Mesenchymal stem cell (in vitro differentiated cells and primary cell): ENCODE results near the gene TLR5.

Experiments used
- DNase-seq: peaks from one replicate; pipeline ENCODE4 v3.0.0-alpha.2; 2013
- H2AFZ ChIP-seq: one replicate; pipeline ENCODE4 v1.6.1; 2013; ENCODE audit warnings: low read depth, mild to moderate bottlenecking, control low read depth, inconsistent platforms, low read length, moderate library complexity
- H2AK5ac ChIP-seq: 2 replicates; pipeline ENCODE4 v1.6.1; 2013; ENCODE audit warnings: low read length, moderate library complexity, mild to moderate bottlenecking, inconsistent platforms; ENCODE audit not compliant: severe bottlenecking
- H2BK120ac ChIP-seq: one replicate; pipeline ENCODE4 v1.6.1; 2013; ENCODE audit warnings: low read depth, mild to moderate bottlenecking, inconsistent platforms, low read length, moderate library complexity
- H2BK12ac ChIP-seq, 2 experiments: one replicate each; pipeline ENCODE4 v1.6.1; 2013; ENCODE audit warnings: inconsistent platforms in 2 of 2, low read length in 2 of 2, mild to moderate bottlenecking in 2 of 2, moderate library complexity in 2 of 2, control low read depth in 1 of 2
- H2BK15ac ChIP-seq: one replicate; pipeline ENCODE4 v1.6.1; 2013; ENCODE audit warnings: mild to moderate bottlenecking, low read depth, inconsistent platforms; ENCODE audit not compliant: poor library complexity, severe bottlenecking
- H2BK5ac ChIP-seq: 2 replicates; pipeline ENCODE4 v1.6.1; 2013; ENCODE audit warnings: low read depth, mild to moderate bottlenecking, low read length, control low read depth, inconsistent platforms; ENCODE audit not compliant: poor library complexity, severe bottlenecking
- H3K14ac ChIP-seq, 2 experiments: one replicate each; pipeline ENCODE4 v1.6.1; 2013; ENCODE audit warnings: inconsistent platforms in 2 of 2, low read length in 2 of 2, control low read depth in 1 of 2, mild to moderate bottlenecking in 1 of 2, moderate library complexity in 1 of 2
- H3K18ac ChIP-seq, 2 experiments: one replicate each; pipeline ENCODE4 v1.6.1; 2013; ENCODE audit warnings: inconsistent platforms in 2 of 2, low read length in 2 of 2, control low read depth in 1 of 2, low read depth in 1 of 2, mild to moderate bottlenecking in 1 of 2
- H3K23ac ChIP-seq, 2 experiments: one replicate each; pipeline ENCODE4 v1.6.1; 2013; ENCODE audit warnings: inconsistent platforms in 2 of 2, low read length in 2 of 2, mild to moderate bottlenecking in 2 of 2, moderate library complexity in 2 of 2, control low read depth in 1 of 2
- H3K27ac ChIP-seq: 2 replicates; pipeline ENCODE4 v1.5.1; 2013; ENCODE audit warnings: mild to moderate bottlenecking, moderate library complexity, low read length, control low read depth, inconsistent platforms; ENCODE audit not compliant: poor library complexity, severe bottlenecking
- H3K27me3 ChIP-seq, 2 experiments: 2 replicates each; pipeline versions ENCODE4 v1.6.1 to v1.7.0; 2013; ENCODE audit warnings: low read length in 2 of 2, mild to moderate bottlenecking in 2 of 2, moderate library complexity in 2 of 2, control low read depth in 1 of 2, inconsistent platforms in 1 of 2; ENCODE audit not compliant: control insufficient read depth in 1 of 2, insufficient read depth in 1 of 2
- H3K36me3 ChIP-seq, 2 experiments: 2 replicates each; pipeline versions ENCODE4 v1.6.1 to v1.7.0; 2013; ENCODE audit warnings: low read length in 2 of 2, control low read depth in 1 of 2, inconsistent platforms in 1 of 2, low read depth in 1 of 2, mild to moderate bottlenecking in 1 of 2; ENCODE audit not compliant: insufficient read depth in 2 of 2, control insufficient read depth in 1 of 2
- H3K4ac ChIP-seq, 2 experiments: one replicate each; pipeline ENCODE4 v1.6.1; 2013; ENCODE audit warnings: inconsistent platforms in 2 of 2, low read length in 2 of 2, mild to moderate bottlenecking in 2 of 2, moderate library complexity in 2 of 2, control low read depth in 1 of 2, low read depth in 1 of 2
- H3K4me1 ChIP-seq: 2 replicates; pipeline ENCODE4 v1.6.1; 2013; ENCODE audit warnings: low read depth, low read length, control low read depth; ENCODE audit not compliant: control insufficient read depth, insufficient read depth
- H3K4me2 ChIP-seq: 2 replicates; pipeline ENCODE4 v1.6.1; 2013; ENCODE audit warnings: low read length, mild to moderate bottlenecking, inconsistent platforms; ENCODE audit not compliant: poor library complexity, severe bottlenecking
- H3K4me3 ChIP-seq, 2 experiments: 2 replicates each; pipeline versions ENCODE4 v1.5.1 to v1.7.0; 2013; ENCODE audit warnings: low read length in 2 of 2, mild to moderate bottlenecking in 2 of 2, control low read depth in 1 of 2, low read depth in 1 of 2; ENCODE audit not compliant: insufficient read depth in 1 of 2
- H3K79me1 ChIP-seq: replicated peaks from 2 replicates; pipeline ENCODE4 v1.6.1; 2013; ENCODE audit warnings: mild to moderate bottlenecking, control low read depth, low read length, inconsistent platforms; ENCODE audit not compliant: poor library complexity, severe bottlenecking
- H3K9ac ChIP-seq: 2 replicates; pipeline ENCODE4 v1.7.0; 2013; ENCODE audit warnings: mild to moderate bottlenecking, low read length, moderate library complexity
- H3K9me3 ChIP-seq: 2 replicates; pipeline ENCODE4 v1.7.0; 2013; ENCODE audit warnings: mild to moderate bottlenecking, low read length; ENCODE audit not compliant: control insufficient read depth
- H4K8ac ChIP-seq: one replicate; pipeline ENCODE4 v1.6.1; 2013; ENCODE audit warnings: inconsistent platforms, mild to moderate bottlenecking, low read length, moderate library complexity
- H4K91ac ChIP-seq: one replicate; pipeline ENCODE4 v1.6.1; 2013; ENCODE audit warnings: mild to moderate bottlenecking, low read length, inconsistent platforms
- WGBS: methylation state at CpG from one replicate; pipeline ENCODE4 v1.1.7; 2013; ENCODE audit warnings: mixed read lengths; 5-methylcytosine and 5-hydroxymethylcytosine counted together

The TLR5 gene

DNA sequence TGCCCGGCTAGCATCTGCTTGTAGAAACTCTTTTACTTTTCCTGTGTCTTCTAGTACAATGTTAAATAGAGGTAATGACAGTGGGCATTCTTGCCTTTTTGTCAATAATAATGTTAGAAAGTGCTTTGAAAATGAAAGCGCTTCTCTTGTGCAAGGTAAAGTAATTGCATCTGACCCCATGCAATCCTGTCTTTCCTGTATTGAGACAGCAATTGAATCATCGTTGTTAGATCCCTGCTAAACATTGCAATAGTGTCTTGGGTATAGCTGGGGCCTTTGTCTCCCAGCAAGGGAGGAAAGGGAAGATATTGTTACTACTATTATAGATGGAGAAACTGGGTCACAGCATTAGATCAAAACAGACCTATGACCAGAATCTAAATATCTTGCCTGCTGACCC, 80.9 kb downstream of the TLR5 start:
- Histone ChIP-seq H3K4ac (no peak overlapping the region), H3K9ac (no peak overlapping the region), H2BK120ac (no peak overlapping the region), H3K79me1 (no peaks in the 10 kb centered on the region), H2BK12ac (no peak overlapping the region), H3K4me1 (no peaks in the 10 kb centered on the region), H3K14ac (no peak overlapping the region), H2AK5ac (no peak overlapping the region), H2BK5ac (no peak overlapping the region), H3K9me3 (no peaks in the 10 kb centered on the region), H3K4me2 (no peak overlapping the region), H2BK15ac (no peak overlapping the region), H3K18ac (no peak overlapping the region), H4K8ac (no peak overlapping the region), H3K27me3 (peaks cover 0 to 6% of the 10 kb centered on the region in 2 experiments), H3K36me3 (no peaks in the 10 kb centered on the region), H3K4me3 (no peak overlapping the region), H4K91ac (no peak overlapping the region), H3K23ac (no peak overlapping the region), H2AFZ (no peak overlapping the region), H3K27ac (no peak overlapping the region)
- WGBS: 83% methylated on average over 2 of the region's 3 CpGs
- DNase-seq: no peak

- Histone ChIP-seq H2BK12ac (no peak overlapping the region), H3K4me1 (no peaks in the 10 kb centered on the region), H3K27ac (no peak overlapping the region), H3K14ac (no peak overlapping the region), H3K23ac (no peak overlapping the region), H2AFZ (no peak overlapping the region), H2BK5ac (no peak overlapping the region), H3K9ac (no peak overlapping the region), H4K91ac (no peak overlapping the region), H2AK5ac (no peak overlapping the region), H3K4me3 (no peak overlapping the region), H3K79me1 (no peaks in the 10 kb centered on the region), H3K4ac (no peak overlapping the region), H3K18ac (no peak overlapping the region), H4K8ac (no peak overlapping the region), H3K36me3 (no peaks in the 10 kb centered on the region), H2BK120ac (no peak overlapping the region), H3K4me2 (no peak overlapping the region), H3K9me3 (no peaks in the 10 kb centered on the region), H2BK15ac (no peak overlapping the region), H3K27me3 (peaks cover 7 to 15% of the 10 kb centered on the region in 2 experiments)
- WGBS: 89% methylated on average over 9 of the region's 9 CpGs
- DNase-seq: no peak
Observed at GRCh38 chr1:223059526-223059925, 83.5 kb downstream of the TLR5 start.
